ENCODE results near the gene GRID2. TPM values are rescaled to one million over a fixed set of nuclear protein-coding genes. Genes with fewer than 3 reads are reported as not detected.

GRID2 gene
- total RNA-seq, 1 experiment from 2014 or later: not detected

GRCh38 chr4:92636038-92636806 is 332.5 kb downstream of the GRID2 start:
- ChIA-PET CTCF (no interaction called here), POLR2A (no interaction called here)
- no peak for DNase-seq
- BruUV-seq (replicated peaks): no TSS peak
- no peaks in the 10 kb centered on the region for H3K9me3 Mint-ChIP-seq (ENCODE audit: unreplicated experiment)
- H3K4me3 Mint-ChIP-seq (ENCODE audit: unreplicated experiment): no peak overlapping the region
- H3K27me3 Mint-ChIP-seq (ENCODE audit: insufficient read depth, unreplicated experiment): no peaks in the 10 kb centered on the region
- H3K4me1 Mint-ChIP-seq (ENCODE audit: low read depth, unreplicated experiment): no peaks in the 10 kb centered on the region
- H3K4me1 ChIP-seq: no peaks in the 10 kb centered on the region
- H3K27me3 ChIP-seq (replicated peaks; ENCODE audit: control insufficient read depth, insufficient read depth, low read length): no peaks in the 10 kb centered on the region
- no peak overlapping the region for H3K27ac Mint-ChIP-seq (ENCODE audit: unreplicated experiment)
- H3K4me3 ChIP-seq (ENCODE audit: low read depth, low read length): no peak overlapping the region
- H3K9me3 ChIP-seq: no peaks in the 10 kb centered on the region
- no peaks in the 10 kb centered on the region for H3K36me3 ChIP-seq (ENCODE audit: control insufficient read depth, insufficient read depth, low read length)
- intact Hi-C loops (cut with micrococcal nuclease; ENCODE audit: unreplicated experiment): no loop called here
- TF ChIP-seq CTCF (IDR thresholded peaks at IDR 0.05; ENCODE audit: insufficient read depth in 1 of 2, low read depth in 1 of 2, low read length in 1 of 2, severe bottlenecking in 1 of 2, unreplicated experiment in 1 of 2): no peak
- no peaks in the 10 kb centered on the region for H3K36me3 Mint-ChIP-seq (ENCODE audit: insufficient read depth, unreplicated experiment)

- intact Hi-C loops (cut with micrococcal nuclease; ENCODE audit: unreplicated experiment): no loop called here
- BruUV-seq (replicated peaks): no TSS peak
- Histone ChIP-seq H3K4me1 (no peaks in the 10 kb centered on the region), H3K4me3 (ENCODE audit: low read depth, low read length) (no peak overlapping the region), H3K36me3 (ENCODE audit: control insufficient read depth, insufficient read depth, low read length) (no peaks in the 10 kb centered on the region), H3K9me3 (no peaks in the 10 kb centered on the region), H3K27me3 (replicated peaks; ENCODE audit: control insufficient read depth, insufficient read depth, low read length) (no peaks in the 10 kb centered on the region)
- Mint-ChIP-seq H3K27me3 (ENCODE audit: insufficient read depth, unreplicated experiment) (no peaks in the 10 kb centered on the region), H3K4me3 (ENCODE audit: unreplicated experiment) (no peak overlapping the region), H3K4me1 (ENCODE audit: low read depth, unreplicated experiment) (no peaks in the 10 kb centered on the region), H3K9me3 (ENCODE audit: unreplicated experiment) (no peaks in the 10 kb centered on the region), H3K27ac (ENCODE audit: unreplicated experiment) (no peak overlapping the region), H3K36me3 (ENCODE audit: insufficient read depth, unreplicated experiment) (no peaks in the 10 kb centered on the region)
- CTCF ChIA-PET: no interaction called here
- POLR2A ChIA-PET: no interaction called here
- no peak for DNase-seq
- TF ChIP-seq CTCF (IDR thresholded peaks at IDR 0.05; ENCODE audit: insufficient read depth in 1 of 2, low read depth in 1 of 2, low read length in 1 of 2, severe bottlenecking in 1 of 2, unreplicated experiment in 1 of 2): no peak
Observed at GRCh38 chr4:92641409-92641808, 337.6 kb downstream of the GRID2 start.

GRCh38 chr4:92646826-92647225 is 343.1 kb downstream of the GRID2 start:
- TF ChIP-seq CTCF (IDR thresholded peaks at IDR 0.05; ENCODE audit: insufficient read depth in 1 of 2, low read depth in 1 of 2, low read length in 1 of 2, severe bottlenecking in 1 of 2, unreplicated experiment in 1 of 2): no peak
- Mint-ChIP-seq H3K4me1 (ENCODE audit: low read depth, unreplicated experiment) (no peaks in the 10 kb centered on the region), H3K9me3 (ENCODE audit: unreplicated experiment) (no peaks in the 10 kb centered on the region), H3K27ac (ENCODE audit: unreplicated experiment) (no peak overlapping the region), H3K4me3 (ENCODE audit: unreplicated experiment) (no peak overlapping the region), H3K27me3 (ENCODE audit: insufficient read depth, unreplicated experiment) (no peaks in the 10 kb centered on the region), H3K36me3 (ENCODE audit: insufficient read depth, unreplicated experiment) (no peaks in the 10 kb centered on the region)
- H3K4me3 ChIP-seq (ENCODE audit: low read depth, low read length): no peak overlapping the region
- no peaks in the 10 kb centered on the region for H3K9me3 ChIP-seq
- BruUV-seq (replicated peaks): no TSS peak
- intact Hi-C loops (cut with micrococcal nuclease; ENCODE audit: unreplicated experiment): no loop called here
- no peaks in the 10 kb centered on the region for H3K4me1 ChIP-seq
- DNase-seq: no peak
- POLR2A ChIA-PET: no interaction called here
- CTCF ChIA-PET: no interaction called here
- no peaks in the 10 kb centered on the region for H3K36me3 ChIP-seq (ENCODE audit: control insufficient read depth, insufficient read depth, low read length)
- H3K27me3 ChIP-seq (replicated peaks; ENCODE audit: control insufficient read depth, insufficient read depth, low read length): no peaks in the 10 kb centered on the region
